Small intestine (tissue), 7 donors: Measurements from ENCODE around the gene GALT. TPM values are rescaled to one million over a fixed set of nuclear protein-coding genes. Genes with fewer than 3 reads are reported as not detected.

Source experiments
- DNase-seq, 2 donors: peaks; one replicate each; pipeline versions ENCODE4 v3.0.0 to v3.0.0-alpha.2; 2013
- FAIRE-seq: peaks from 2 replicates; lab custom pipeline; 2012; peaks lifted over from hg19 to GRCh38; lab: Jason Lieb, UNC
- H3K27ac ChIP-seq, 3 donors: one replicate each; pipeline ENCODE4 v1.5.1; 2013; ENCODE audit warnings: low read length in 2 of 3, mild to moderate bottlenecking in 2 of 3, control low read depth in 1 of 3, inconsistent platforms in 1 of 3, low read depth in 1 of 3, moderate library complexity in 1 of 3
- H3K27me3 ChIP-seq, 3 donors: one replicate each; pipeline ENCODE4 v1.6.1; 2013; ENCODE audit warnings: low read length in 3 of 3, inconsistent platforms in 1 of 3; ENCODE audit not compliant: control insufficient read depth in 3 of 3, insufficient read depth in 3 of 3
- H3K36me3 ChIP-seq, 3 donors: one replicate each; pipeline ENCODE4 v1.6.1; 2013; ENCODE audit warnings: low read length in 3 of 3, inconsistent platforms in 1 of 3, low read depth in 1 of 3, mild to moderate bottlenecking in 1 of 3, moderate library complexity in 1 of 3; ENCODE audit not compliant: control insufficient read depth in 3 of 3, insufficient read depth in 2 of 3
- H3K4me1 ChIP-seq, 3 donors: one replicate each; pipeline ENCODE4 v1.6.1; 2013; ENCODE audit warnings: low read length in 2 of 3, inconsistent platforms in 1 of 3, low read depth in 1 of 3, mild to moderate bottlenecking in 1 of 3, moderate library complexity in 1 of 3; ENCODE audit not compliant: control insufficient read depth in 3 of 3, insufficient read depth in 2 of 3
- H3K4me3 ChIP-seq, 3 donors: one replicate each; pipeline ENCODE4 v1.5.1; 2013; ENCODE audit warnings: low read length in 3 of 3, control low read depth in 1 of 3, inconsistent platforms in 1 of 3, low read depth in 1 of 3, mild to moderate bottlenecking in 1 of 3, moderate library complexity in 1 of 3
- H3K9me3 ChIP-seq, 2 donors: one replicate each; pipeline ENCODE4 v1.6.1; 2013; ENCODE audit warnings: low read depth in 1 of 2, low read length in 1 of 2; ENCODE audit not compliant: control insufficient read depth in 2 of 2, insufficient read depth in 1 of 2
- WGBS, 3 donors: extraction: QIAGEN DNeasy Blood & Tissue Kit; methylation state at CpG; one replicate each; pipeline ENCODE4 v1.1.7; 2013; 5-methylcytosine and 5-hydroxymethylcytosine counted together
- polyA plus RNA-seq, 4 donors: library from polyadenylated mRNA; stranded (reverse) in 3 of 4; unstranded in 1 of 4; fragments of 200-250 nt in 3 of 4; fragments of 120-200 nt in 1 of 4; gene quantifications; one replicate each; pipeline versions ENCODE4 v1.2.1 to v1.2.3, GENCODE V29; 2013
- donor health status: healthy with polysubstance abuse.
- donor health status: control.
- donor health status: control.
- donor health status: Bipolar disorder and iron deficiency.
- donor health status: healthy.

The GALT gene
- polyA plus RNA-seq, 4 donors, result 37.4 to 106 (median 65.2) TPM

GRCh38 chr9:34606905-34607304 lies 39.6 kb upstream of the GALT start:
- Histone ChIP-seq H3K4me1 (peaks cover 0 to 25% (median 6%) of the 10 kb centered on the region in 3 donors), H3K27me3 (no peaks in the 10 kb centered on the region), H3K27ac (peak overlapping the region in 1 of 3 donors; percentile 73), H3K9me3 (no peaks in the 10 kb centered on the region), H3K36me3 (peaks cover 0 to 8% (median 0%) of the 10 kb centered on the region in 3 donors), H3K4me3 (no peak overlapping the region)
- FAIRE-seq (no peak), DNase-seq (peak; percentile 84 to 88)
- 31 to 71% (median 57%) methylated on average over 3 of the region's 3 CpGs for WGBS, 3 donors

GRCh38 chr9:34607331-34607730 lies 39.1 kb upstream of the GALT start:
- Histone ChIP-seq H3K27me3 (no peaks in the 10 kb centered on the region), H3K4me3 (no peak overlapping the region), H3K4me1 (peaks cover 0 to 26% (median 6%) of the 10 kb centered on the region in 3 donors), H3K27ac (peak overlapping the region in 1 of 3 donors; percentile 73), H3K36me3 (peaks cover 0 to 8% (median 0%) of the 10 kb centered on the region in 3 donors), H3K9me3 (no peaks in the 10 kb centered on the region)
- DNase-seq (no peak), FAIRE-seq (no peak)
- WGBS, 3 donors, result 19 to 55% (median 48%) methylated on average over 2 of the region's 2 CpGs

DNA sequence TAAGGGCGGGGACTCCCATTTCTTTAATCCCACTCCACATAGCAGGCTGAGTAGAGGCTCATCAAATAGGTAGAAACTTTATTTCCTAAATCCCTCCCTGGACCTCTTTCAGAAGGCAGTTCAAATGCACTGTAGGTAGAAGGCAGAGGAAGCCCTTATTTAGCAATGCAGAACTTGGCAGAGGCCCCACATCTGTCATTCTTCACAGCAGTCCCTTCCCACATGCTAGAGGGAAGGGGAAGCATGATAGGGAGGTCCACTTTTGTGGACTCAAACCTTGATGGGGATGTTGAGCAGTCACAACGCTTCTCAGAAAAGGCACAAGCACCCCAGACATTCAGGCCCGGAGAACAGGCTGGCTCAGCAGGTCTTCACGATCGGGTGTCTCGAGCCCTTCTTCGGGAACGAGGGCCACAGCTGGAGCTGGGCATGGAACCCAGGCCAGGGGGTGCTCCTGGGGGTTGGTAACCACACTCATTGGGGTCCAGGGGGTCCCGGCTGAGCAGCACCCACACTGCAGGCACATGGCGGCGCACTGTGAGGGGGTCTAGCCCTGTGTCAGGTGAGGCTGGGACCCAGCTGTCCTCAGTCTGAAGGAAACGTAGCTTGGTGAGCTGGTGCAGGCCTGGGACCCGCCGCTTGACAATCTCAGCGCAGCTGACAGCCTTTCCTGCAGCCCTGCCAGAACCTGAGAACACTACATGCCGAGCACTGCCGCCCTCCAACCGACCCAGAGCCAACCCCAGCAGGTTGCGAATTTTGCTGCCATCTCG lies 35.9 kb upstream of the GALT start:
- Histone ChIP-seq H3K4me1 (peaks cover 0 to 34% (median 6%) of the 10 kb centered on the region in 3 donors), H3K4me3 (peak overlapping the region in 2 of 3 donors; percentile 75 to 86), H3K9me3 (no peaks in the 10 kb centered on the region), H3K36me3 (peaks cover 0 to 27% (median 2%) of the 10 kb centered on the region in 3 donors), H3K27ac (no peak overlapping the region), H3K27me3 (no peaks in the 10 kb centered on the region)
- FAIRE-seq (no peak), DNase-seq (no peak)
- WGBS, 3 donors, result 96 to 97% (median 97%) methylated on average over 20 of the region's 20 CpGs

GRCh38 chr9:34611251-34611810 lies 35.1 kb upstream of the GALT start:
- peaks cover 2 to 33% (median 2%) of the 10 kb centered on the region in 3 donors for H3K36me3 ChIP-seq
- FAIRE-seq, result no peak
- peak overlapping the region; percentile 72 to 86 (median 75) for H3K4me3 ChIP-seq
- no peaks in the 10 kb centered on the region for H3K9me3 ChIP-seq
- peaks cover 0 to 34% (median 6%) of the 10 kb centered on the region in 3 donors for H3K4me1 ChIP-seq
- H3K27ac ChIP-seq, result peak overlapping the region; percentile 51 to 94 (median 60)
- 33 to 55% (median 39%) methylated on average over 10 of the region's 10 CpGs for WGBS, 3 donors
- no peaks in the 10 kb centered on the region for H3K27me3 ChIP-seq
- DNase-seq, result peak in 1 of 2 donors; percentile 25

DNA sequence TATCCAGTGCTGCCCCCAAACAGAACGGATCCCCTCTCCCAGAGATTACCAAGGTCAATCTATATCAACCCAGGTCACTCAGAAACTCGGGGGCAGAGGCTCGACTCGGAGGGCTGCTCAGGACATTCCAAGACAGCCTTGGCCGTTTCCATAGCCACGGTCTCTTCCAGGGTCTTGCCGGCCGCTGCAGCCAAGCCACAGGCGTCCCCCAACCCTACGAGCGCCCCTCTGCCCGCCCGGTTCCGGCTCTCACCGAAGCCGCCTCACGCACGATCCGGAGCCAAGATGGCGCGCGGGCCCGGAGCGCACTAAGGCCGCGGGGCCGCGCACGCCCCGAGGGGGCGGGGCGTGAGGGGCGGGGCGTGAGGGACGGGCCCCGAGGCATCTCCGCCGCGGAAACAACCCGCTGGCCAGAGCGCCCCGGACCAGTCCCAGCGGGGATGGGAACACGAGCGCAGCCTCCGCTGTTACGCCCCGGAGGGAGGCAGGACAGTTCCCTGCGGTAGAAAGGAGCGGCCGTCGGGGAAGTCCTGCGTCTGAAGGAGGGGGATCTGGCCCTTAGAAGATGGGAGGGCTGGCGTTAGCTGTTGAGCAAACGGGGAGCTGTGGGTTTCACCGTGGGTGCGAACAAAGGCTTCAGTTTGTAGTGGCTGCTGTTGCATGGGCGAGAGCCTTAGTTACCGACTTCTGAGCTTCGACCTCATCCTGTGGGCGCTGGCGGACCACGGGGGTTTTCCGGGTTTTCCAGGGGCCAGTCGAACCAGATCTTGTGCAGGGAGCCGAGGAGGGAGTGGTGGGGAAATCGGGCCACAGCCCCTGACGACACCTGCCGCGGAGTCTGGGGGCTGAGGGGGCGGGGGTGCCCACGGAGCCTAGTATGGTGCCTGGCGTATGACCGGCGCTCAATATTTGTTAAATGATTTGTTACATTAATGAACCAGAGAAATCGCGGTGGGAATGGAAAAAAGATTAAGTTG lies 34.4 kb upstream of the GALT start, which contains the start of gene RPP25L:
TSS of gene RPP25L (minus strand) at position 287 of the 977 bp plus-strand sequence. CDS start 801 bp downstream, outside the sequence.
- H3K27me3 ChIP-seq, result no peaks in the 10 kb centered on the region
- H3K36me3 ChIP-seq, result peaks cover 4 to 40% (median 5%) of the 10 kb centered on the region in 3 donors
- FAIRE-seq (no peak), DNase-seq (peak; percentile 90 to 95)
- H3K27ac ChIP-seq, result peak within 1 kb of the TSS; percentile 60 to 94 (median 64)
- H3K4me3 ChIP-seq, result peak within 1 kb of the TSS; percentile 72 to 86 (median 75)
- no peaks in the 10 kb centered on the region for H3K9me3 ChIP-seq
- 0 to 1% (median 0%) methylated on average over 72 to 77 of the region's 77 CpGs for WGBS, 3 donors
- H3K4me1 ChIP-seq, result peaks cover 0 to 27% (median 6%) of the 10 kb centered on the region in 3 donors

GRCh38 chr9:34612788-34613390 lies 33.6 kb upstream of the GALT start:
- H3K9me3 ChIP-seq, result no peaks in the 10 kb centered on the region
- no peaks in the 10 kb centered on the region for H3K27me3 ChIP-seq
- DNase-seq (peak; percentile 82 to 86), FAIRE-seq (no peak)
- peaks cover 8 to 46% (median 11%) of the 10 kb centered on the region in 3 donors for H3K36me3 ChIP-seq
- peak overlapping the region; percentile 40 to 86 (median 75) for H3K4me3 ChIP-seq
- 1 to 2% (median 1%) methylated on average over 15 of the region's 15 CpGs for WGBS, 3 donors
- no peak overlapping the region for H3K27ac ChIP-seq
- peaks cover 0 to 22% (median 6%) of the 10 kb centered on the region in 3 donors for H3K4me1 ChIP-seq

DNA sequence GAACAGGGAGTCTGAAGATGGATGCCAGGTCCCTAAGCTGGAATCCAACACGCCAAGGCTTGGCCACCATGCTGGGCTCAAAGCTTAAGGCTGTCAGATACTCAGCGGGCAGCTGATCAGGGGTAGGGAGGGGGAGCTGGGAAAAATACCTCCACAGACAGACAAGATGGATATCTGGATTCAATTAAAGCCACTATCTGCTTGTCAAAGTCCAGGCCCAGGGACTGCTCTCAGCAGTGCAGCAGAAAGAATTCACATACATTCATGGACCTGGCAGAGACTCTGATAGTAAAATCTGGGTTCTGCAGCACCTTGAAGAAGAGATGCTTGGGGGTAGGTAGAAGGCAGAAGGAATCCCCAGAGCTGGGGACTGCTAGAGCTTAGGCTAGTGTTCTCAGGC lies 31.3 kb upstream of the GALT start:
- 95% methylated on average over 2 of the region's 2 CpGs for WGBS, 3 donors
- Histone ChIP-seq H3K9me3 (no peaks in the 10 kb centered on the region), H3K36me3 (peaks cover 8 to 48% (median 17%) of the 10 kb centered on the region in 3 donors), H3K27me3 (no peaks in the 10 kb centered on the region), H3K4me1 (peaks cover 0 to 28% (median 10%) of the 10 kb centered on the region in 3 donors), H3K4me3 (no peak overlapping the region), H3K27ac (no peak overlapping the region)
- no peak for FAIRE-seq
- DNase-seq, result no peak
